ENCODE results near the gene RPL22.
A peak's percentile ranks its signal among the peaks of the same experiment; 100 is the strongest.

The RPL22 gene

GRCh38 chr1:6175411-6175828, 24.0 kb downstream of the RPL22 start:
- DNase-seq = no peak

- DNase-seq = no peak
Measured at GRCh38 chr1:6174621-6175410, 24.6 kb downstream of the RPL22 start.

- DNase-seq = no peak
Measured at GRCh38 chr1:6172549-6172948, 26.8 kb downstream of the RPL22 start.

GRCh38 chr1:6171548-6172124, 27.8 kb downstream of the RPL22 start:
- DNase-seq = peak in 1 of 58 donors; percentile 30

- DNase-seq = peak in 36 of 58 donors; percentile 11 to 82 (median 42)
Measured at GRCh38 chr1:6170742-6171201, 28.6 kb downstream of the RPL22 start.

- DNase-seq = no peak
Measured at GRCh38 chr1:6170116-6170741, 29.2 kb downstream of the RPL22 start.

- no peak for DNase-seq
Measured at GRCh38 chr1:6168947-6169586, 30.3 kb downstream of the RPL22 start.

- DNase-seq = peak in 14 of 58 donors; percentile 16 to 61 (median 34)
Measured at GRCh38 chr1:6167391-6168303, 31.7 kb downstream of the RPL22 start.

GRCh38 chr1:6166655-6167390, 32.6 kb downstream of the RPL22 start:
- DNase-seq = no peak

- DNase-seq = peak in 1 of 58 donors; percentile 17
Measured at GRCh38 chr1:6166221-6166620, 33.2 kb downstream of the RPL22 start.

GRCh38 chr1:6165441-6165985, 33.9 kb downstream of the RPL22 start:
- no peak for DNase-seq

GRCh38 chr1:6165027-6165426, 34.4 kb downstream of the RPL22 start:
- DNase-seq = no peak

- peak in 12 of 58 donors; percentile 12 to 66 (median 24) for DNase-seq
Measured at GRCh38 chr1:6163973-6164617, 35.3 kb downstream of the RPL22 start.

- DNase-seq = no peak
Measured at GRCh38 chr1:6163191-6163972, 36.0 kb downstream of the RPL22 start.

GRCh38 chr1:6162773-6163172, 36.6 kb downstream of the RPL22 start:
- DNase-seq = no peak

- no peak for DNase-seq
Measured at GRCh38 chr1:6162341-6162740, 37.1 kb downstream of the RPL22 start.

- no peak for DNase-seq
Measured at GRCh38 chr1:6158181-6158580, 41.2 kb downstream of the RPL22 start.

GRCh38 chr1:6157528-6158174, 41.7 kb downstream of the RPL22 start:
- peak in 23 of 58 donors; percentile 15 to 68 (median 36) for DNase-seq

All from anterior cingulate cortex (tissue), 58 donors.